Kidney (tissue), 14 donors: Measurements from ENCODE around the gene SAMD13. TPM values are rescaled to one million over a fixed set of nuclear protein-coding genes. Genes with fewer than 3 reads are reported as not detected.

ENCODE experiments used
- DNase-seq, 5 donors: peaks; one replicate each; pipeline ENCODE4 v3.0.0-alpha.2; 2013 to 2020
- FAIRE-seq: peaks from 2 replicates; lab custom pipeline; 2012; peaks lifted over from hg19 to GRCh38; lab: Jason Lieb, UNC
- H3K27ac ChIP-seq, 2 donors: one replicate each; pipeline ENCODE4 v1.7.0; 2013; ENCODE audit warnings: low read depth in 2 of 2, low read length in 2 of 2, inconsistent platforms in 1 of 2
- H3K27me3 ChIP-seq: one replicate; pipeline ENCODE4 v1.7.1; 2013; ENCODE audit warnings: low read length, inconsistent platforms; ENCODE audit not compliant: control insufficient read depth, insufficient read depth
- H3K36me3 ChIP-seq, 3 donors: one replicate each; pipeline versions ENCODE4 v1.7.0 to v1.7.1; 2013; ENCODE audit warnings: low read length in 3 of 3, control low read depth in 1 of 3, inconsistent platforms in 1 of 3; ENCODE audit not compliant: insufficient read depth in 3 of 3, control insufficient read depth in 2 of 3
- H3K4me1 ChIP-seq, 3 donors: one replicate each; pipeline versions ENCODE4 v1.7.0 to v1.7.1; 2013; ENCODE audit warnings: low read length in 3 of 3, inconsistent platforms in 1 of 3, low read depth in 1 of 3; ENCODE audit not compliant: control insufficient read depth in 2 of 3, insufficient read depth in 2 of 3
- H3K4me3 ChIP-seq, 3 donors: one replicate each; pipeline versions ENCODE4 v1.7.0 to v1.8.1; 2013; ENCODE audit warnings: low read length in 3 of 3, control low read depth in 1 of 3, inconsistent platforms in 1 of 3
- H3K9ac ChIP-seq, 3 donors: one replicate each; pipeline versions ENCODE4 v1.7.0 to v1.7.1; 2013; ENCODE audit warnings: low read length in 3 of 3, control low read depth in 1 of 3, inconsistent platforms in 1 of 3
- H3K9me3 ChIP-seq, 3 donors: one replicate each; pipeline versions ENCODE4 v1.7.0 to v1.7.1; 2013; ENCODE audit warnings: low read length in 3 of 3, control low read depth in 1 of 3, inconsistent platforms in 1 of 3; ENCODE audit not compliant: control insufficient read depth in 2 of 3, insufficient read depth in 1 of 3
- CTCF ChIP-seq: IDR thresholded peaks from 3 replicates; pipeline ENCODE4 v1.5.1; 2012; ENCODE audit warnings: mild to moderate bottlenecking, moderate library complexity, borderline replicate concordance; ENCODE audit not compliant: insufficient read depth; ENCODE audit errors: extremely low read depth
- intact Hi-C: fragments of 100-400 bp; cut with DNase I; formaldehyde crosslinking; loops from one replicate; pipeline ENCODE4 v1.11.1; 2022
- polyA plus RNA-seq: library from polyadenylated mRNA; stranded (reverse); fragments of 350-450 nt; fragmentation: Illumina TruSeq; extraction: RNeasy Lipid Tissue Mini Kit (QIAGEN cat#74804); gene quantifications from one replicate; pipeline ENCODE4 v1.2.3, GENCODE V29; 2014; ENCODE audit warnings: low read depth, low replicate concordance; ENCODE audit not compliant: insufficient read depth
- total RNA-seq: library from RNA; stranded (reverse); fragmentation: NEBNext Ultra II Directional; extraction: Animal tissue kit (Norgen Biotek cat#: 25700); gene quantifications from one replicate; pipeline ENCODE4 v1.2.1, GENCODE V29; 2021
- donor health status: control.
- donor health status: control.
- donor health status: control.
- donor health status: control.
- donor health status: control.
- donor health status: DM: yes; HTN: yes; CAD: no.
- donor health status: Normal renal cell carcinoma (clear cell type).

Gene SAMD13
- total and polyA plus RNA-seq, 2 donors from 2014 or later: 2.9 to 4.5 TPM

DNA sequence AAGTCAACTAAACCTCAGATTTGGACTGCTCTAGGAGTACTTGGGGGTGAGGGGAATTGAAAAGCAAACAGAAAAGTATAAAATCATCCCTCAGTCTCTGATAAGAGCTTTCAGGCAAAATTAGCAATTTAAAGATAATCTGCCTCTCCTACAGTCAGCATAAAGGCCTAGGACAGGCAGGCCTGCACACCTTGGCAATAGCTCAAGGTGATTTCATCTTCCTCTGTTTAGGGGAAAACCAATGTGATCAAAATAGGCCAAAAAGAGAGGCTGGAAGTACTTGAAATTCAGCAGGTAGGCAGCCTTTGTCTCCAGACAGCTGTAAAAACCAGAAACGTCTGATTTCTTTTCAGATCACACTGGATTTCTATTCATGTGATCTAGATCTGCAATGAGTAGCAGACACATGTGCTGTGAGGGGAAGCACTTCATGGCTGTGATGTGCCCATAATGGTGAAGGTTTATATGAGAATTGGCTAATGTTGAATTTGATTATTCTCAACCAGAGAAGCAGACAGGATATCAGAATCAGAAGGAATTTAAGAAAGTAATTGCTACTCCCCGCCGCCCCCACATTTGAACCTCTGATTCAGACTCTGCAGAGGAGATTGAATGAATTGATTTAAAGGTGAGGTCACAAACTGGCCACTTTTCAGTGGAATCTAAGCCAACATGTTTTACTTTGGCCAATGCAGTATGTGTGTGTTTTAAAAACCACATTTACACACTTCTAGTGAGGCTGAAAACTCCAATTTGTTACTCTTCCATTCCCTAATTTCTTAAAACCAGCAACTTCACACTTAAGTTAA, 51.0 kb downstream of the SAMD13 start:
- no peak overlapping the region for H3K4me3 ChIP-seq
- H3K9me3 ChIP-seq: no peaks in the 10 kb centered on the region
- H3K27ac ChIP-seq: no peak overlapping the region
- DNase-seq (no peak), FAIRE-seq (no peak)
- H3K36me3 ChIP-seq: no peaks in the 10 kb centered on the region
- no peaks in the 10 kb centered on the region for H3K27me3 ChIP-seq
- intact Hi-C loops: no loop called here
- H3K9ac ChIP-seq: no peak overlapping the region
- no peaks in the 10 kb centered on the region for H3K4me1 ChIP-seq
- no peak for TF ChIP-seq CTCF

DNA sequence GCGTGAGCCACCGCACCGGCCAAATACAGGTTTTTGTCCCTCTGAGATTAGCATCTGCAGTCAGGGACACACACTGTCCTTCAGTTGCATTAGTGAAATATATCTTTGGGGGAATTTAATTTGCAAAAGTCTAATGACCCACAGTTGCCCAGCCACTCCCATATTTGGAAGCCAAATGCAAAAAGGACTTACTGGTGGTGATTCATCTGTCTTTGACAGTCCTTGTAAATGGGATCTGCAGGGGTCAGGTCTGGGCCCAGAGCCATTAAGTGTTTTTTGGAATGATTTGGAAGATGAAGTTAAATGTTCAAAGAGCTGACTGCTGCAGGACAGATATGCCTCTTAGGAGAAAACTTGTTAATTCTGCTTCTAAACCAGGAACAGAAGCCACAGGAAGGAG, 52.2 kb downstream of the SAMD13 start:
- no peak for TF ChIP-seq CTCF
- intact Hi-C loops: no loop called here
- H3K4me1 ChIP-seq: no peaks in the 10 kb centered on the region
- no peak overlapping the region for H3K4me3 ChIP-seq
- no peaks in the 10 kb centered on the region for H3K27me3 ChIP-seq
- no peaks in the 10 kb centered on the region for H3K36me3 ChIP-seq
- DNase-seq: no peak
- H3K9ac ChIP-seq: no peak overlapping the region
- FAIRE-seq: no peak
- no peaks in the 10 kb centered on the region for H3K9me3 ChIP-seq
- no peak overlapping the region for H3K27ac ChIP-seq

DNA sequence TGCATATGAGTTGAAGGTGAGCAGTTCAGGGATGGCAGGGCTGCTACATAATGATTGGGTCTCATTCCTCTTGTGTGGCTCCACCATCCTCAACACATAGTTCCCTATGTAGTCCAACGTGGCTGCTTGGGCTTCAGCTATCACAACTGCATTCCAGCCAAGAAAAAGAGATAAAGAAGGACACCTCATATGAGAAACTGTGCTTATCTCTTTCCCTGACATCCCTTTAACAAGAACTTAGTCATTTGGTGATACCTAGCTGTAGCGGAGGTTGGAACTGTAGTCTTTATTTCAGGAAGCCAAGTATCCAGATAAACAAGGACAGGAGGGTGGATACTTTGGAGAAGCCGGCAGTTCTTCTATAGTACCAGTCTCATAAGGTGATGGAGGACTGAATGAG, 54.0 kb downstream of the SAMD13 start:
- no peak overlapping the region for H3K9ac ChIP-seq
- H3K27ac ChIP-seq: no peak overlapping the region
- H3K4me1 ChIP-seq: no peaks in the 10 kb centered on the region
- no peak overlapping the region for H3K4me3 ChIP-seq
- no peak for TF ChIP-seq CTCF
- FAIRE-seq: no peak
- intact Hi-C loops: no loop called here
- no peaks in the 10 kb centered on the region for H3K27me3 ChIP-seq
- DNase-seq: no peak
- no peaks in the 10 kb centered on the region for H3K9me3 ChIP-seq
- no peaks in the 10 kb centered on the region for H3K36me3 ChIP-seq
